HepG2 (cell line): ENCODE results near the gene FSHR. TPM values are rescaled to one million over a fixed set of nuclear protein-coding genes. Genes with fewer than 3 reads are reported as not detected.

Experiments
- CCAR2 ChIP-seq: fragments of 200-400 bp; formaldehyde crosslinking; optimal IDR thresholded peaks from 2 replicates; pipeline ENCODE3; 2018; ENCODE audit warnings: low read depth, mild to moderate bottlenecking, low read length, moderate library complexity
- FOXP1 ChIP-seq, 2 experiments: fragments of 450-650 bp in 1 of 2; IDR thresholded peaks; 2 replicates each; pipeline ENCODE4 v1.6.1; 2017 to 2018; ENCODE audit warnings: antibody characterized with exemption in 1 of 2
- HHEX ChIP-seq: IDR thresholded peaks from 2 replicates; pipeline ENCODE4 v1.6.1; 2016; ENCODE audit warnings: control low read depth
- JUN ChIP-seq: sonication (generic); formaldehyde crosslinking; IDR thresholded peaks from 2 replicates; pipeline ENCODE4 v1.4.0; 2020; ENCODE audit warnings: mild to moderate bottlenecking, missing genetic modification reagents
- KLF11 ChIP-seq: IDR thresholded peaks from 2 replicates; pipeline ENCODE4 v1.6.1; 2016; ENCODE audit warnings: missing compliant biosample characterization
- STAG1 ChIP-seq: sonication (generic); formaldehyde crosslinking; IDR thresholded peaks from 2 replicates; pipeline ENCODE4 v1.4.0; 2020; ENCODE audit warnings: missing genetic modification reagents
- TOE1 ChIP-seq: sonication (generic); formaldehyde crosslinking; IDR thresholded peaks from 2 replicates; pipeline ENCODE4 v1.4.0; 2020; ENCODE audit warnings: mild to moderate bottlenecking, missing genetic modification reagents
- ZFP41 ChIP-seq: sonication (generic); formaldehyde crosslinking; IDR thresholded peaks from 2 replicates; pipeline ENCODE4 v1.4.0; 2020; ENCODE audit warnings: mild to moderate bottlenecking, missing genetic modification reagents, borderline replicate concordance
- ZSCAN20 ChIP-seq: sonication (generic); formaldehyde crosslinking; IDR thresholded peaks from 2 replicates; pipeline ENCODE4 v1.4.0; 2020; ENCODE audit warnings: missing genetic modification reagents, mild to moderate bottlenecking, borderline replicate concordance
- polyA plus RNA-seq, 8 experiments: library from polyadenylated mRNA; depleted of rRNA in 3 of 8; stranded (reverse) in 7 of 8; unstranded in 1 of 8; fragments of >200 nt; fragmentation: Illumina TruSeq in 4 of 8; extraction: Trizol in 4 of 8; gene quantifications; 2 replicates each; pipeline versions ENCODE4 v1.2.1 to v1.2.3, GENCODE V29; 2011 to 2016; ENCODE audit warnings: low read depth in 4 of 8, missing spikeins in 1 of 8, mixed read lengths in 1 of 8; ENCODE audit not compliant: insufficient read depth in 1 of 8
- total RNA-seq, 5 experiments: library from RNA; depleted of rRNA; stranded (reverse); fragments of >200 nt; fragmentation: Illumina TruSeq; extraction: Trizol; gene quantifications; 2 replicates each; pipeline ENCODE4 v1.2.3, GENCODE V29; 2016; ENCODE audit warnings: low read depth in 1 of 5
- TF ChIP-seq, protein P1 (sequence below): sonication (generic); formaldehyde crosslinking; IDR thresholded peaks from 2 replicates; pipeline ENCODE4 v1.4.0; 2020; ENCODE audit warnings: low read depth, mild to moderate bottlenecking, missing genetic modification reagents
- TF ChIP-seq, protein P2 (sequence below): sonication (generic); formaldehyde crosslinking; IDR thresholded peaks from 2 replicates; pipeline ENCODE4 v1.5.0; 2020; ENCODE audit warnings: mild to moderate bottlenecking, missing genetic modification reagents, moderate library complexity
- TF ChIP-seq, protein P3 (sequence below): IDR thresholded peaks from 2 replicates; pipeline ENCODE4 v1.6.1; 2012; ENCODE audit warnings: low read depth, low read length, improper control_type of control experiment

The FSHR gene
- total and polyA plus RNA-seq, 2 of the 13 experiments (the other 11 are each of a cell fraction or from before 2014, with no cell fraction given) = not detected

DNA sequence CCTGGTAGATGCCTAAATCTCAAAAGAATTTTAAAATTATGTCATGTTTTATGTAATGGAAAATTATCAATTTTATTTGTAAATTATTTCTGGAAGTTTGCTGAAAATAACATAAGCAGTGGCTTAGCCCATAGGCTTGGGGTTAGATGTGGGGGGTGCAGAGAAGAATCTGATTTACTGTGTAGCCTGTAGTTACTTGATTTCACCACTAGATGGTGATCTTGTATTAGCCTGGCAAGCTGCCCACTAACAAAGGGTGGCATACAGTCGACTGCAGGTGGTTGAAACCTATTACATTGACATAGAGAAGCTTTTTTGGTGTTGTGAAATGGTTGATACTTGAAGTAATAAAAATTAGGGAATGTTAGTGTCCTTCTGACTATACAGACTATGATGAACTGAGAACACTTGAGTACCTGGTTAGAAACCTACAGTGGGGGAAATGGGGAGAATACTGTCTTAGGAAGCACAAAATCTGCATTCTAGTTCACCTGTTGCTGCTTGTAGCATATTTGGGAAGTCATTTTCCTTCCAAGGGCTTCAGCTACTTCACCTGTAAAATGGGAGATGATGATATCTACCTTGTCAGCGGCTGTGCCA is 207.8 kb downstream of the FSHR start (continued):
- TF ChIP-seq, protein P1, sequence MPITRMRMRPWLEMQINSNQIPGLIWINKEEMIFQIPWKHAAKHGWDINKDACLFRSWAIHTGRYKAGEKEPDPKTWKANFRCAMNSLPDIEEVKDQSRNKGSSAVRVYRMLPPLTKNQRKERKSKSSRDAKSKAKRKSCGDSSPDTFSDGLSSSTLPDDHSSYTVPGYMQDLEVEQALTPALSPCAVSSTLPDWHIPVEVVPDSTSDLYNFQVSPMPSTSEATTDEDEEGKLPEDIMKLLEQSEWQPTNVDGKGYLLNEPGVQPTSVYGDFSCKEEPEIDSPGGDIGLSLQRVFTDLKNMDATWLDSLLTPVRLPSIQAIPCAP (CRISPR knock-in tag) = no peak
- TF ChIP-seq HHEX (CRISPR knock-in tag) = no peak
- 0 out of 2 replicates have a peak, but pooled peaks have one; percentile 44 for TF ChIP-seq KLF11 (CRISPR knock-in tag)
- TF ChIP-seq FOXP1 (IDR thresholded peaks at IDR 0.05) = no peak
- TF ChIP-seq FOXP1 (CRISPR knock-in tag; IDR thresholded peaks at IDR 0.05) = no peak
- TF ChIP-seq, protein P2, sequence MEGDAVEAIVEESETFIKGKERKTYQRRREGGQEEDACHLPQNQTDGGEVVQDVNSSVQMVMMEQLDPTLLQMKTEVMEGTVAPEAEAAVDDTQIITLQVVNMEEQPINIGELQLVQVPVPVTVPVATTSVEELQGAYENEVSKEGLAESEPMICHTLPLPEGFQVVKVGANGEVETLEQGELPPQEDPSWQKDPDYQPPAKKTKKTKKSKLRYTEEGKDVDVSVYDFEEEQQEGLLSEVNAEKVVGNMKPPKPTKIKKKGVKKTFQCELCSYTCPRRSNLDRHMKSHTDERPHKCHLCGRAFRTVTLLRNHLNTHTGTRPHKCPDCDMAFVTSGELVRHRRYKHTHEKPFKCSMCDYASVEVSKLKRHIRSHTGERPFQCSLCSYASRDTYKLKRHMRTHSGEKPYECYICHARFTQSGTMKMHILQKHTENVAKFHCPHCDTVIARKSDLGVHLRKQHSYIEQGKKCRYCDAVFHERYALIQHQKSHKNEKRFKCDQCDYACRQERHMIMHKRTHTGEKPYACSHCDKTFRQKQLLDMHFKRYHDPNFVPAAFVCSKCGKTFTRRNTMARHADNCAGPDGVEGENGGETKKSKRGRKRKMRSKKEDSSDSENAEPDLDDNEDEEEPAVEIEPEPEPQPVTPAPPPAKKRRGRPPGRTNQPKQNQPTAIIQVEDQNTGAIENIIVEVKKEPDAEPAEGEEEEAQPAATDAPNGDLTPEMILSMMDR (CRISPR knock-in tag) = peak; percentile 93
- no peak for TF ChIP-seq ZFP41 (CRISPR knock-in tag)
- TF ChIP-seq CCAR2 = no peak
- no peak for TF ChIP-seq ZSCAN20 (CRISPR knock-in tag)
- TF ChIP-seq JUN (CRISPR knock-in tag) = no peak
- TF ChIP-seq STAG1 = peak; percentile 96
- TF ChIP-seq, protein P3, sequence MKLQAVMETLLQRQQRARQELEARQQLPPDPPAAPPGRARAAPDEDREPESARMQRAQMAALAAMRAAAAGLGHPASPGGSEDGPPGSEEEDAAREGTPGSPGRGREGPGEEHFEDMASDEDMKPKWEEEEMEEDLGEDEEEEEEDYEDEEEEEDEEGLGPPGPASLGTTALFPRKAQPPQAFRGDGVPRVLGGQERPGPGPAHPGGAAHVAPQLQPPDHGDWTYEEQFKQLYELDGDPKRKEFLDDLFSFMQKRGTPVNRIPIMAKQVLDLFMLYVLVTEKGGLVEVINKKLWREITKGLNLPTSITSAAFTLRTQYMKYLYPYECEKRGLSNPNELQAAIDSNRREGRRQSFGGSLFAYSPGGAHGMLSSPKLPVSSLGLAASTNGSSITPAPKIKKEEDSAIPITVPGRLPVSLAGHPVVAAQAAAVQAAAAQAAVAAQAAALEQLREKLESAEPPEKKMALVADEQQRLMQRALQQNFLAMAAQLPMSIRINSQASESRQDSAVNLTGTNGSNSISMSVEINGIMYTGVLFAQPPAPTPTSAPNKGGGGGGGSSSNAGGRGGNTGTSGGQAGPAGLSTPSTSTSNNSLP = 0 out of 2 replicates have a peak, but pooled peaks have one; percentile 36
- TF ChIP-seq TOE1 (CRISPR knock-in tag) = no peak
- TF ChIP-seq, all 625 proteins: peak for 16
